ENCODE results near the gene RUSC1. TPM values are rescaled to one million over a fixed set of nuclear protein-coding genes. Genes with fewer than 3 reads are reported as not detected.

The RUSC1 gene
- total and polyA plus RNA-seq, 2 of the 8 experiments (the other 6 are each of a cell fraction or from before 2014, with no cell fraction given) = 54.6 to 90.4 TPM

- TF ChIP-seq, protein P1, sequence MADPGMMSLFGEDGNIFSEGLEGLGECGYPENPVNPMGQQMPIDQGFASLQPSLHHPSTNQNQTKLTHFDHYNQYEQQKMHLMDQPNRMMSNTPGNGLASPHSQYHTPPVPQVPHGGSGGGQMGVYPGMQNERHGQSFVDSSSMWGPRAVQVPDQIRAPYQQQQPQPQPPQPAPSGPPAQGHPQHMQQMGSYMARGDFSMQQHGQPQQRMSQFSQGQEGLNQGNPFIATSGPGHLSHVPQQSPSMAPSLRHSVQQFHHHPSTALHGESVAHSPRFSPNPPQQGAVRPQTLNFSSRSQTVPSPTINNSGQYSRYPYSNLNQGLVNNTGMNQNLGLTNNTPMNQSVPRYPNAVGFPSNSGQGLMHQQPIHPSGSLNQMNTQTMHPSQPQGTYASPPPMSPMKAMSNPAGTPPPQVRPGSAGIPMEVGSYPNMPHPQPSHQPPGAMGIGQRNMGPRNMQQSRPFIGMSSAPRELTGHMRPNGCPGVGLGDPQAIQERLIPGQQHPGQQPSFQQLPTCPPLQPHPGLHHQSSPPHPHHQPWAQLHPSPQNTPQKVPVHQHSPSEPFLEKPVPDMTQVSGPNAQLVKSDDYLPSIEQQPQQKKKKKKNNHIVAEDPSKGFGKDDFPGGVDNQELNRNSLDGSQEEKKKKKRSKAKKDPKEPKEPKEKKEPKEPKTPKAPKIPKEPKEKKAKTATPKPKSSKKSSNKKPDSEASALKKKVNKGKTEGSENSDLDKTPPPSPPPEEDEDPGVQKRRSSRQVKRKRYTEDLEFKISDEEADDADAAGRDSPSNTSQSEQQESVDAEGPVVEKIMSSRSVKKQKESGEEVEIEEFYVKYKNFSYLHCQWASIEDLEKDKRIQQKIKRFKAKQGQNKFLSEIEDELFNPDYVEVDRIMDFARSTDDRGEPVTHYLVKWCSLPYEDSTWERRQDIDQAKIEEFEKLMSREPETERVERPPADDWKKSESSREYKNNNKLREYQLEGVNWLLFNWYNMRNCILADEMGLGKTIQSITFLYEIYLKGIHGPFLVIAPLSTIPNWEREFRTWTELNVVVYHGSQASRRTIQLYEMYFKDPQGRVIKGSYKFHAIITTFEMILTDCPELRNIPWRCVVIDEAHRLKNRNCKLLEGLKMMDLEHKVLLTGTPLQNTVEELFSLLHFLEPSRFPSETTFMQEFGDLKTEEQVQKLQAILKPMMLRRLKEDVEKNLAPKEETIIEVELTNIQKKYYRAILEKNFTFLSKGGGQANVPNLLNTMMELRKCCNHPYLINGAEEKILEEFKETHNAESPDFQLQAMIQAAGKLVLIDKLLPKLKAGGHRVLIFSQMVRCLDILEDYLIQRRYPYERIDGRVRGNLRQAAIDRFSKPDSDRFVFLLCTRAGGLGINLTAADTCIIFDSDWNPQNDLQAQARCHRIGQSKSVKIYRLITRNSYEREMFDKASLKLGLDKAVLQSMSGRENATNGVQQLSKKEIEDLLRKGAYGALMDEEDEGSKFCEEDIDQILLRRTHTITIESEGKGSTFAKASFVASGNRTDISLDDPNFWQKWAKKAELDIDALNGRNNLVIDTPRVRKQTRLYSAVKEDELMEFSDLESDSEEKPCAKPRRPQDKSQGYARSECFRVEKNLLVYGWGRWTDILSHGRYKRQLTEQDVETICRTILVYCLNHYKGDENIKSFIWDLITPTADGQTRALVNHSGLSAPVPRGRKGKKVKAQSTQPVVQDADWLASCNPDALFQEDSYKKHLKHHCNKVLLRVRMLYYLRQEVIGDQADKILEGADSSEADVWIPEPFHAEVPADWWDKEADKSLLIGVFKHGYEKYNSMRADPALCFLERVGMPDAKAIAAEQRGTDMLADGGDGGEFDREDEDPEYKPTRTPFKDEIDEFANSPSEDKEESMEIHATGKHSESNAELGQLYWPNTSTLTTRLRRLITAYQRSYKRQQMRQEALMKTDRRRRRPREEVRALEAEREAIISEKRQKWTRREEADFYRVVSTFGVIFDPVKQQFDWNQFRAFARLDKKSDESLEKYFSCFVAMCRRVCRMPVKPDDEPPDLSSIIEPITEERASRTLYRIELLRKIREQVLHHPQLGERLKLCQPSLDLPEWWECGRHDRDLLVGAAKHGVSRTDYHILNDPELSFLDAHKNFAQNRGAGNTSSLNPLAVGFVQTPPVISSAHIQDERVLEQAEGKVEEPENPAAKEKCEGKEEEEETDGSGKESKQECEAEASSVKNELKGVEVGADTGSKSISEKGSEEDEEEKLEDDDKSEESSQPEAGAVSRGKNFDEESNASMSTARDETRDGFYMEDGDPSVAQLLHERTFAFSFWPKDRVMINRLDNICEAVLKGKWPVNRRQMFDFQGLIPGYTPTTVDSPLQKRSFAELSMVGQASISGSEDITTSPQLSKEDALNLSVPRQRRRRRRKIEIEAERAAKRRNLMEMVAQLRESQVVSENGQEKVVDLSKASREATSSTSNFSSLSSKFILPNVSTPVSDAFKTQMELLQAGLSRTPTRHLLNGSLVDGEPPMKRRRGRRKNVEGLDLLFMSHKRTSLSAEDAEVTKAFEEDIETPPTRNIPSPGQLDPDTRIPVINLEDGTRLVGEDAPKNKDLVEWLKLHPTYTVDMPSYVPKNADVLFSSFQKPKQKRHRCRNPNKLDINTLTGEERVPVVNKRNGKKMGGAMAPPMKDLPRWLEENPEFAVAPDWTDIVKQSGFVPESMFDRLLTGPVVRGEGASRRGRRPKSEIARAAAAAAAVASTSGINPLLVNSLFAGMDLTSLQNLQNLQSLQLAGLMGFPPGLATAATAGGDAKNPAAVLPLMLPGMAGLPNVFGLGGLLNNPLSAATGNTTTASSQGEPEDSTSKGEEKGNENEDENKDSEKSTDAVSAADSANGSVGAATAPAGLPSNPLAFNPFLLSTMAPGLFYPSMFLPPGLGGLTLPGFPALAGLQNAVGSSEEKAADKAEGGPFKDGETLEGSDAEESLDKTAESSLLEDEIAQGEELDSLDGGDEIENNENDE (IDR thresholded peaks at IDR 0.05; ENCODE audit: insufficient replicate concordance, low read length) = no peak
- TF ChIP-seq KDM1A (IDR thresholded peaks at IDR 0.05; ENCODE audit: borderline replicate concordance, low read length) (no peak), RFX5 (IDR thresholded peaks at IDR 0.05; ENCODE audit: borderline replicate concordance, low read depth, low read length) (no peak), TAF1 (IDR thresholded peaks at IDR 0.05; ENCODE audit: low read depth, low read length) (peak; percentile 68), RXRA (IDR thresholded peaks at IDR 0.05; ENCODE audit: insufficient read depth, low read depth, low read length) (no peak), ASH2L (IDR thresholded peaks at IDR 0.05; ENCODE audit: low read length) (peak; percentile 64)
- TF ChIP-seq, protein P2, sequence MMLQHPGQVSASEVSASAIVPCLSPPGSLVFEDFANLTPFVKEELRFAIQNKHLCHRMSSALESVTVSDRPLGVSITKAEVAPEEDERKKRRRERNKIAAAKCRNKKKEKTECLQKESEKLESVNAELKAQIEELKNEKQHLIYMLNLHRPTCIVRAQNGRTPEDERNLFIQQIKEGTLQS (IDR thresholded peaks at IDR 0.05; ENCODE audit: insufficient read depth, low read depth, low read length) = no peak
- TF ChIP-seq, protein P3, sequence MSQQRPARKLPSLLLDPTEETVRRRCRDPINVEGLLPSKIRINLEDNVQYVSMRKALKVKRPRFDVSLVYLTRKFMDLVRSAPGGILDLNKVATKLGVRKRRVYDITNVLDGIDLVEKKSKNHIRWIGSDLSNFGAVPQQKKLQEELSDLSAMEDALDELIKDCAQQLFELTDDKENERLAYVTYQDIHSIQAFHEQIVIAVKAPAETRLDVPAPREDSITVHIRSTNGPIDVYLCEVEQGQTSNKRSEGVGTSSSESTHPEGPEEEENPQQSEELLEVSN (IDR thresholded peaks at IDR 0.05) = peak; percentile 86
Measured at GRCh38 chr1:155273343-155274245, 47.1 kb upstream of the RUSC1 start, which contains the start of gene CLK2 (continued).
